Inferior parietal cortex (tissue), 1 donor: ENCODE data around the gene OR2T34.
"Not testable (repeated sequence)": the region's sequence is repeated elsewhere in the genome, so short reads cannot be mapped to it uniquely, and the experiment has no call there.

Experiments
- DNase-seq: peaks from one replicate; pipeline ENCODE4 v3.0.0-alpha.2; 2016; ENCODE audit errors: extremely low spot score

Gene OR2T34

DNA sequence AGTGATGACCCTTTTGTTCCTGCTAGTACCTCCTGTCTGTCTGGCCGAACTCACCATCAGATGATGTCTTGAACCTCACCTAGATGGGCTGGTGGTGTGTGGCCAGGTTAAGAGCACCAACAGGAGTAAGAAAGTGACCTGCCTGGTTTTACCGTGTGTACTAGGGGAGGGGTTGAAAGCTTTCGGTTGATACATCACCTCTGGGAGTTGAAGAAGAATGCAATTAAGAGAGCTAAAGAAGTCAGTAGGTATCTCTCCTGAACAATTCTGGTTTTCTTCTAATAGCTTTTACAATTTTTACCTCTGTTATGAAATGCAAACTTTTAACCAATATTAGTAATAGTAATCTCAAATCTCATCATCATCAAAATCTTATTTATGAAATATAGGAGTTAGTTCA, 11.9 kb downstream of the OR2T34 start, which contains the start of gene OR2T29:
TSS of gene OR2T29 (minus strand) at position 101 of the 400 bp plus-strand sequence. CDS start 3,281 bp downstream, outside the sequence.
- DNase-seq: not testable (repeated sequence)

DNA sequence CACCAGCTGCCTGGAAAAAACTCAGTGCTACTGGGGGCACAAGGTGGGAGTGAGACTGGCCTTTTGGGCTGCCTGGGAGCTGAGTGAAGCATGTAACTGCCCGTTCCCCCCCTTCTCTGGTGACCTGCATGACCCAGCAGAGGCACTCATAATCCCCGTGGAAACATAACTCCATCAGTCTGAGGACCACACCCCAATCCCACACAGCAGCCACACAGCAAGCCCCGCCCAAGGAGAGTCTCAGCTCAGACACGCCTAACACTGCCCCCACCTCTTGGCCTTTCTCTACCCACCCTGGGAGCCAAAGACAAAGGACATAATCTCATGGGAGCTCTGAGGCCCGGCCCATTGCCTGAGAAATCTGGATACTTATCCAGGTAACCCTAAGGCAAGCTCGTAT, 23.5 kb downstream of the OR2T34 start:
- not testable (repeated sequence) for DNase-seq

DNA sequence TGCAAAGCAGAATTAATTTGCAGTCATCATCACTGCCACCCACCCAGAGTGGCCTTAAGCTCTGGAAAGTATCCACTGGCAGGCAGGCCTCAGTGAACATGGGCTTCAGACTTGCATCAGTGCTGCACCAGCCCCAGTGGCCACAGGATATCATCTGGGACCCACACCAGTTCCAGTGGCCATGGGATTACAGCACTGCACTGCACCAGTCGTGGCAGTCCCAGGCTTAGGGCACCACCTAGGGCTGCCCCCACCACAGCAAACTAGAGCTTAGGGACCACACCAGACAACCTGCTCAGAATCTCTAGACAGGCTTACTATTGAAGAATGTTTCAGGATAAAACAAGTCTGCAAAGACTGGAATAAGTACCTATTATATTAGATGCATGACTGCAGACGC, 27.2 kb downstream of the OR2T34 start:
- not testable (repeated sequence) for DNase-seq

DNA sequence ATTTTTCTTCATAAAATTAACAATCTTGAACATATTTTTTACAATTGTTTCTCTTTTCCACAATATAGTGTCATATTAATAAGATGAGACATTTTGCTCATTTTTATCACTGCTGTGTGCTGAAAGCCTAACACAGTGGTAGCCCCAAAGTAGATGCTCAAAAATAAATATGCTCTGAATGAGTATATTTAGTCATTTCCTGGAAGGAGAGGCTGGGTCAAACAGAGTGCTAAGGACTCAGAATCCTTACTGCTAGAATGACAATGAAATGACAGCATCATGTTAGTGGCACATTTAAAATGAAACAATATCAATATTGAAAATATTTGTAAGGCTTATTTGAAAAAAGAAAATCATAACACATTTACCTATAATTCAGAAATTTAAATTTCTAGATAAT, 37.1 kb downstream of the OR2T34 start:
- not testable (repeated sequence) for DNase-seq
